H1 (cell line): ENCODE data around the gene PRG3. TPM values are rescaled to one million over a fixed set of nuclear protein-coding genes. Genes with fewer than 3 reads are reported as not detected.
A peak's percentile ranks its signal among the peaks of the same experiment; 100 is the strongest.

Source experiments
- CTCF ChIA-PET: fragments of 300-600 bp; sonication (Branson Sonifier 250); formaldehyde crosslinking; loops from one replicate; lab custom pipeline; 2021; ENCODE audit not compliant: partially characterized antibody; lab: Charles Lee
- POLR2A ChIA-PET: fragments of 300-600 bp; sonication (Branson Sonifier 250); formaldehyde crosslinking; loops from one replicate; lab custom pipeline; 2021; ENCODE audit warnings: inconsistent platforms; ENCODE audit not compliant: partially characterized antibody; lab: Charles Lee
- DNase-seq, 2 experiments: peaks; one replicate each; pipeline versions ENCODE4 v3.0.0 to v3.0.0-alpha.2; 2010 to 2022; ENCODE audit warnings: low spot score in 2 of 2, low read depth in 1 of 2, mixed read lengths in 1 of 2
- FAIRE-seq: peaks from 2 replicates; lab custom pipeline; 2011; peaks lifted over from hg19 to GRCh38; lab: Jason Lieb, UNC
- H2AFZ ChIP-seq: 2 replicates; pipeline ENCODE4 v1.8.1; 2012; ENCODE audit warnings: low read length, inconsistent platforms
- H2AK5ac ChIP-seq: 2 replicates; pipeline ENCODE4 v1.6.1; 2013; ENCODE audit warnings: low read depth, low read length
- H2BK120ac ChIP-seq: replicated peaks from 2 replicates; pipeline ENCODE3; 2013; ENCODE audit warnings: low read depth, low read length, inconsistent platforms
- H2BK12ac ChIP-seq: 2 replicates; pipeline ENCODE4 v1.6.1; 2013; ENCODE audit warnings: low read depth, low read length
- H2BK15ac ChIP-seq: 2 replicates; pipeline ENCODE4 v1.6.1; 2013; ENCODE audit warnings: low read length
- H2BK20ac ChIP-seq: 2 replicates; pipeline ENCODE4 v1.6.1; 2013; ENCODE audit warnings: low read length
- H2BK5ac ChIP-seq: 2 replicates; pipeline ENCODE4 v1.6.1; 2013; ENCODE audit warnings: low read depth, low read length
- H3K14ac ChIP-seq: 2 replicates; pipeline ENCODE4 v1.6.1; 2013; ENCODE audit warnings: inconsistent platforms; ENCODE audit not compliant: insufficient read length
- H3K18ac ChIP-seq: 2 replicates; pipeline ENCODE4 v1.6.1; 2013; ENCODE audit warnings: low read length; ENCODE audit errors: extremely low read depth
- H3K23ac ChIP-seq: 2 replicates; pipeline ENCODE4 v1.6.1; 2013; ENCODE audit warnings: inconsistent platforms; ENCODE audit not compliant: insufficient read length
- H3K23me2 ChIP-seq: 2 replicates; pipeline ENCODE4 v1.6.1; 2013; ENCODE audit warnings: low read depth, low read length
- H3K27ac ChIP-seq: 2 replicates; pipeline ENCODE4 v1.6.1; 2011; ENCODE audit warnings: low read depth, low read length, inconsistent platforms
- H3K27me3 ChIP-seq, 4 experiments: replicated peaks in 1 of 4; 1 replicate in 1 of 4; 2 replicates in 3 of 4; pipeline versions ENCODE4 v1.6.1 to v1.8.1; 2011 to 2013; ENCODE audit warnings: low read length in 3 of 4, mild to moderate bottlenecking in 3 of 4, inconsistent platforms in 2 of 4, mixed read lengths in 2 of 4, moderate library complexity in 1 of 4; ENCODE audit not compliant: control insufficient read depth in 3 of 4, insufficient read depth in 3 of 4; ENCODE audit errors: extremely low read depth in 1 of 4
- H3K36me3 ChIP-seq, 4 experiments: 2 replicates each; pipeline versions ENCODE4 v1.6.1 to v1.8.1; 2011 to 2013; ENCODE audit warnings: mild to moderate bottlenecking in 4 of 4, low read length in 3 of 4, moderate library complexity in 2 of 4, control low read depth in 1 of 4, inconsistent platforms in 1 of 4; ENCODE audit not compliant: insufficient read depth in 4 of 4, control insufficient read depth in 2 of 4
- H3K4ac ChIP-seq: replicated peaks from 2 replicates; pipeline ENCODE3; 2013; ENCODE audit warnings: low read length, low read depth, mixed read lengths, inconsistent platforms; ENCODE audit not compliant: insufficient read length
- H3K4me1 ChIP-seq, 4 experiments: replicated peaks in 1 of 4; 1 replicate in 1 of 4; 2 replicates in 3 of 4; pipeline versions ENCODE4 v1.6.1 to v1.8.1; 2011 to 2013; ENCODE audit warnings: low read length in 3 of 4, inconsistent platforms in 2 of 4, mixed read lengths in 1 of 4; ENCODE audit not compliant: insufficient read depth in 4 of 4, control insufficient read depth in 3 of 4
- H3K4me2 ChIP-seq, 2 experiments: 2 replicates each; pipeline versions ENCODE4 v1.6.1 to v1.8.1; 2011 to 2013; ENCODE audit warnings: low read depth in 2 of 2, low read length in 2 of 2, control low read depth in 1 of 2, inconsistent platforms in 1 of 2, mild to moderate bottlenecking in 1 of 2; ENCODE audit not compliant: insufficient read depth in 1 of 2
- H3K4me3 ChIP-seq, 4 experiments: fragments of 200-600, 300-600 bp in 1 of 4; sonication (generic), shearing (Covaris generic), sonication (Bioruptor Twin) in 1 of 4; 2 replicates each; pipeline versions ENCODE4 v1.5.1 to v1.8.1; 2011 to 2016; ENCODE audit warnings: low read length in 4 of 4, low read depth in 3 of 4, control low read depth in 2 of 4, inconsistent platforms in 2 of 4, mild to moderate bottlenecking in 2 of 4, mixed read lengths in 1 of 4, moderate library complexity in 1 of 4; ENCODE audit not compliant: insufficient read depth in 2 of 4; ENCODE audit errors: extremely low read depth in 1 of 4
- H3K56ac ChIP-seq: replicated peaks from 2 replicates; pipeline ENCODE3; 2013; ENCODE audit warnings: low read depth, mild to moderate bottlenecking, mixed read lengths, low read length, inconsistent platforms; ENCODE audit not compliant: insufficient read length
- H3K79me1 ChIP-seq: 2 replicates; pipeline ENCODE4 v1.6.1; 2013; ENCODE audit warnings: low read depth, low read length, control low read depth
- H3K79me2 ChIP-seq, 2 experiments: 2 replicates each; pipeline versions ENCODE4 v1.6.1 to v1.8.1; 2012 to 2013; ENCODE audit warnings: low read length in 2 of 2, mild to moderate bottlenecking in 2 of 2, inconsistent platforms in 1 of 2; ENCODE audit not compliant: insufficient read depth in 2 of 2, control insufficient read depth in 1 of 2
- H3K9ac ChIP-seq, 4 experiments: replicated peaks in 1 of 4; 1 replicate in 1 of 4; 2 replicates in 3 of 4; pipeline versions ENCODE4 v1.6.1 to v1.8.1; 2011 to 2013; ENCODE audit warnings: low read depth in 3 of 4, low read length in 3 of 4, control low read depth in 2 of 4, mild to moderate bottlenecking in 2 of 4, moderate library complexity in 2 of 4, inconsistent platforms in 1 of 4; ENCODE audit errors: extremely low read depth in 1 of 4
- H3K9me3 ChIP-seq, 2 experiments: 2 replicates each; pipeline versions ENCODE4 v1.6.1 to v1.8.1; 2012 to 2013; ENCODE audit warnings: mild to moderate bottlenecking in 2 of 2, moderate library complexity in 2 of 2, control low read depth in 1 of 2, inconsistent platforms in 1 of 2, low read depth in 1 of 2, low read length in 1 of 2, mixed read lengths in 1 of 2; ENCODE audit not compliant: insufficient read depth in 2 of 2
- H4K20me1 ChIP-seq, 2 experiments: replicated peaks in 1 of 2; 2 replicates each; pipeline versions ENCODE3 to v1.8.1; 2011 to 2013; ENCODE audit warnings: inconsistent platforms in 2 of 2, low read length in 2 of 2, mild to moderate bottlenecking in 1 of 2; ENCODE audit not compliant: insufficient read depth in 2 of 2, control insufficient read depth in 1 of 2
- H4K5ac ChIP-seq: 2 replicates; pipeline ENCODE4 v1.6.1; 2013; ENCODE audit warnings: low read length, low read depth, mixed read lengths, inconsistent platforms; ENCODE audit not compliant: insufficient read length
- H4K8ac ChIP-seq: 2 replicates; pipeline ENCODE4 v1.8.0; 2013; ENCODE audit warnings: mild to moderate bottlenecking, moderate library complexity, low read length, inconsistent platforms; ENCODE audit not compliant: insufficient read depth; ENCODE audit errors: extremely low read depth
- H4K91ac ChIP-seq: replicated peaks from 2 replicates; pipeline ENCODE3; 2013; ENCODE audit warnings: low read length, mixed read lengths, inconsistent platforms; ENCODE audit not compliant: insufficient read length
- CTBP2 ChIP-seq: IDR thresholded peaks from 2 replicates; pipeline ENCODE4 v1.7.0; 2011; ENCODE audit warnings: borderline replicate concordance, mild to moderate bottlenecking, moderate library complexity, mixed read lengths, low read length; ENCODE audit not compliant: insufficient read depth, insufficient read length
- FOSL1 ChIP-seq: IDR thresholded peaks from 2 replicates; pipeline ENCODE4 v1.6.1; 2011; ENCODE audit warnings: mild to moderate bottlenecking, low read depth, low read length, moderate library complexity; ENCODE audit not compliant: insufficient read depth
- JUND ChIP-seq: IDR thresholded peaks from 2 replicates; pipeline ENCODE4 v1.6.1; 2011; ENCODE audit warnings: mild to moderate bottlenecking, improper control_type of control experiment, low read length
- KDM1A ChIP-seq: fragments of 200-600, 300-600 bp; sonication (generic); IDR thresholded peaks from 2 replicates; pipeline ENCODE4 v1.7.1; 2016; ENCODE audit warnings: mild to moderate bottlenecking, low read length, borderline replicate concordance
- MAFK ChIP-seq: IDR thresholded peaks from 2 replicates; pipeline ENCODE4 v1.6.1; 2012; ENCODE audit warnings: low read depth, mild to moderate bottlenecking, improper control_type of control experiment, low read length
- MAX ChIP-seq: IDR thresholded peaks from 2 replicates; pipeline ENCODE4 v1.6.1; 2012; ENCODE audit warnings: inconsistent platforms
- POLR2A ChIP-seq, 2 experiments: IDR thresholded peaks; 1 replicate in 1 of 2; 2 replicates in 1 of 2; pipeline ENCODE4 v1.6.1; 2011; ENCODE audit warnings: low read depth in 2 of 2, low read length in 2 of 2, mild to moderate bottlenecking in 2 of 2; ENCODE audit errors: control extremely low read depth in 1 of 2
- RFX5 ChIP-seq: IDR thresholded peaks from 2 replicates; pipeline ENCODE4 v1.6.1; 2011; ENCODE audit warnings: low read depth, low read length, improper control_type of control experiment, borderline replicate concordance
- YY1 ChIP-seq: IDR thresholded peaks from 2 replicates; pipeline ENCODE4 v1.6.1; 2011; ENCODE audit warnings: low read depth, mild to moderate bottlenecking, low read length
- WGBS, 2 experiments: shearing (Covaris generic) in 1 of 2; methylation state at CpG; one replicate each; pipeline versions ENCODE4 v1.1.6 to v1.1.7; 2013 to 2015; ENCODE audit warnings: low lambda C conversion rate in 2 of 2, mixed read lengths in 2 of 2, inconsistent platforms in 1 of 2, low coverage in 1 of 2, missing lambda C conversion rate in 1 of 2; ENCODE audit not compliant: insufficient replicate concordance in 2 of 2, insufficient coverage in 1 of 2, insufficient read length in 1 of 2; ENCODE audit errors: extremely low coverage in 1 of 2, missing lambda C conversion rate in 1 of 2; 5-methylcytosine and 5-hydroxymethylcytosine counted together
- polyA plus RNA-seq, 7 experiments: library from polyadenylated mRNA; depleted of rRNA in 3 of 7; stranded (reverse) in 5 of 7; unstranded in 2 of 7; fragments of >200 nt in 5 of 7; fragments of 200-250 nt in 2 of 7; gene quantifications; 1 replicate in 5 of 7; 2 replicates in 1 of 7; 4 replicates in 1 of 7; pipeline versions ENCODE4 v1.2.1 to v1.2.3, GENCODE V29; 2011 to 2013; ENCODE audit warnings: missing spikeins in 2 of 7, mixed read lengths in 2 of 7
- total RNA-seq: library from RNA; stranded (reverse); fragmentation: NEBNext Ultra II Directional; extraction: Animal tissue kit (Norgen Biotek cat#: 25700); gene quantifications from 2 replicates; pipeline ENCODE4 v1.2.1, GENCODE V29; 2021
- TF ChIP-seq, protein P1 (sequence below): IDR thresholded peaks from 2 replicates; pipeline ENCODE4 v1.6.1; 2012; ENCODE audit warnings: inconsistent platforms

Gene PRG3
- total and polyA plus RNA-seq, 2 of the 8 experiments (the other 6 are each of a cell fraction or from before 2014, with no cell fraction given), result not detected

DNA sequence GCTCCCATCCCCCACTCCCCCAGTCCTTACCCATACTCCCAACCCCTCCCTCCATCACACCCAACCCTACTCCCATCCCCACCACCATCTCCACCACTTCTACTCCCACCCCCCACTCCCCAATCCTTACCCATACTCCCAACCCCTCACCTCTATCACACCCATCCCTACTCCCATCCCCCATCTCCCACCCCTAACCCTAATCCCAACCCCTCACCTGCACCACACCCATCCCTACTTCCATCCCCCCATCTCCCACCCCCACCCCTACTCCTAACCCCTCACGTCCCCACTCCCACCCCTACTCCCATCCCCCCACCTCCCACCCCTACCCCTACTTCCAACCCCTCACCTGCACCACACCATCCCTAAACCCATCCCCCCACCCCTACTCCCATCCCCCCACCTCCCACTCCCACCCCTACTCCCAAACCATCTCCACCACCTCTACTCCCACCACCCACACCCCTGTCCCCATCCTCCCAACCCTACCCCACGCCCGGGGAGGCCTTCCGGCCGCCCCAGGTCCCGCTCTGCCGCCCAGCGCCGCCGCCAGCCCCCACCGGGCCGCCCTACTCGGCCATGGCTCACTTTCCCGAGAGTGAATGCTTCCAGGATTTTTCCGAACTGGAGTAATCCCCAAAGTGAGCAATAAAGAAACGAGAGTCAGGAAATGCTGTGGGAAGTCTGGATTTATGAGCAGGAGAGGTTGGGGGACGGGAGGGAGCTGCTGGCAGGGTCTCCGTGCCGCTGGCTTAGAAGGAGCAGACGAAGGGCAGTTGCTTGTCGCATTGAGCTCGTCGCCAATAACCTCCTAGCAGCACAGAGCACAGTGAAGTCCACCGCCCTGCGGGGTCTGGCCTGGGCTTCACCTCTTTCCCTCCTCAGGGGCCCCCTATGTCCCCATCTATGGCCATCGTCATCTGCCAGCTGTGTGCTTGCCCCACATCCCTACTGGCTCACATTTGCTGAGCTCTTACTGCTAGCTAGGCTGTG lies 4.6 kb downstream of the PRG3 start:
- no peak overlapping the region for H2BK5ac ChIP-seq
- no peak overlapping the region for H3K56ac ChIP-seq
- H2AFZ ChIP-seq, result no peak overlapping the region
- H3K14ac ChIP-seq, result no peak overlapping the region
- no peak overlapping the region for H4K91ac ChIP-seq
- no peak overlapping the region for H3K27ac ChIP-seq
- H4K20me1 ChIP-seq, result no peaks in the 10 kb centered on the region
- H3K27me3 ChIP-seq, result peaks cover 0 to 2% (median 0%) of the 10 kb centered on the region in 4 experiments; a peak in 1 of 7 replicates
- H3K79me1 ChIP-seq, result no peaks in the 10 kb centered on the region
- no peaks in the 10 kb centered on the region for H3K79me2 ChIP-seq
- DNase-seq, result no peak
- peak overlapping the region in 2 of 4 experiments; percentile 5 to 39; a peak in 3 of 8 replicates for H3K4me3 ChIP-seq
- H3K4ac ChIP-seq, result no peak overlapping the region
- no peak overlapping the region for H2BK20ac ChIP-seq
- no peak for FAIRE-seq
- H2BK120ac ChIP-seq, result no peak overlapping the region
- no peak overlapping the region for H3K9ac ChIP-seq
- no peak overlapping the region for H2BK12ac ChIP-seq
- H2AK5ac ChIP-seq, result no peak overlapping the region
- no peak overlapping the region for H4K8ac ChIP-seq
- H4K5ac ChIP-seq, result no peak overlapping the region
- no peaks in the 10 kb centered on the region for H3K36me3 ChIP-seq
- POLR2A ChIA-PET, result interaction anchor here (1.2 to 1.6 kb wide), 2 partner anchors 11 to 17 kb away, joined by 4 read pairs; no protein-coding TSS in a partner anchor
- H3K4me2 ChIP-seq, result peak overlapping the region; percentile 10 to 41; a peak in 2 of 4 replicates
- no peaks in the 10 kb centered on the region for H3K9me3 ChIP-seq
- peaks cover 4% of the 10 kb centered on the region; the same call in 1 of the 2 replicates for H3K23me2 ChIP-seq
- WGBS, 2 experiments, result 75 to 100% methylated on average over 1 to 11 of the region's 26 CpGs
- CTCF ChIA-PET, result interaction anchor here (0.7 to 1.4 kb wide), 3 partner anchors 9 to 78 kb away, joined by 3 read pairs; no protein-coding TSS in a partner anchor
- no peak overlapping the region for H3K23ac ChIP-seq
- H3K18ac ChIP-seq, result no peak overlapping the region
- no peak overlapping the region for H2BK15ac ChIP-seq
- H3K4me1 ChIP-seq, result no peaks in the 10 kb centered on the region
- TF ChIP-seq CTBP2 (no peak), RFX5 (no peak), JUND (no peak), POLR2A (IDR thresholded peaks at IDR 0.05; ENCODE audit: control extremely low read depth in 1 of 2, low read depth in 2 of 2, low read length in 2 of 2) (no peak), YY1 (no peak), MAFK (no peak), FOSL1 (no peak), KDM1A (no peak), MAX (no peak)
- TF ChIP-seq, protein P1, sequence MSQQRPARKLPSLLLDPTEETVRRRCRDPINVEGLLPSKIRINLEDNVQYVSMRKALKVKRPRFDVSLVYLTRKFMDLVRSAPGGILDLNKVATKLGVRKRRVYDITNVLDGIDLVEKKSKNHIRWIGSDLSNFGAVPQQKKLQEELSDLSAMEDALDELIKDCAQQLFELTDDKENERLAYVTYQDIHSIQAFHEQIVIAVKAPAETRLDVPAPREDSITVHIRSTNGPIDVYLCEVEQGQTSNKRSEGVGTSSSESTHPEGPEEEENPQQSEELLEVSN, result no peak
